H1 (cell line): ENCODE data around the gene DUOXA1. TPM values are rescaled to one million over a fixed set of nuclear protein-coding genes. Genes with fewer than 3 reads are reported as not detected.

Experiments used
- CTCF ChIA-PET: fragments of 300-600 bp; sonication (Branson Sonifier 250); formaldehyde crosslinking; loops from one replicate; lab custom pipeline; 2021; ENCODE audit not compliant: partially characterized antibody; lab: Charles Lee
- POLR2A ChIA-PET: fragments of 300-600 bp; sonication (Branson Sonifier 250); formaldehyde crosslinking; loops from one replicate; lab custom pipeline; 2021; ENCODE audit warnings: inconsistent platforms; ENCODE audit not compliant: partially characterized antibody; lab: Charles Lee
- DNase-seq, 2 experiments: peaks; one replicate each; pipeline versions ENCODE4 v3.0.0 to v3.0.0-alpha.2; 2010 to 2022; ENCODE audit warnings: low spot score in 2 of 2, low read depth in 1 of 2, mixed read lengths in 1 of 2
- FAIRE-seq: peaks from 2 replicates; lab custom pipeline; 2011; peaks lifted over from hg19 to GRCh38; lab: Jason Lieb, UNC
- H2AFZ ChIP-seq: 2 replicates; pipeline ENCODE4 v1.8.1; 2012; ENCODE audit warnings: low read length, inconsistent platforms
- H2AK5ac ChIP-seq: 2 replicates; pipeline ENCODE4 v1.6.1; 2013; ENCODE audit warnings: low read depth, low read length
- H2BK120ac ChIP-seq: replicated peaks from 2 replicates; pipeline ENCODE3; 2013; ENCODE audit warnings: low read depth, low read length, inconsistent platforms
- H2BK12ac ChIP-seq: 2 replicates; pipeline ENCODE4 v1.6.1; 2013; ENCODE audit warnings: low read depth, low read length
- H2BK15ac ChIP-seq: 2 replicates; pipeline ENCODE4 v1.6.1; 2013; ENCODE audit warnings: low read length
- H2BK20ac ChIP-seq: 2 replicates; pipeline ENCODE4 v1.6.1; 2013; ENCODE audit warnings: low read length
- H2BK5ac ChIP-seq: 2 replicates; pipeline ENCODE4 v1.6.1; 2013; ENCODE audit warnings: low read depth, low read length
- H3K14ac ChIP-seq: 2 replicates; pipeline ENCODE4 v1.6.1; 2013; ENCODE audit warnings: inconsistent platforms; ENCODE audit not compliant: insufficient read length
- H3K18ac ChIP-seq: 2 replicates; pipeline ENCODE4 v1.6.1; 2013; ENCODE audit warnings: low read length; ENCODE audit errors: extremely low read depth
- H3K23ac ChIP-seq: 2 replicates; pipeline ENCODE4 v1.6.1; 2013; ENCODE audit warnings: inconsistent platforms; ENCODE audit not compliant: insufficient read length
- H3K23me2 ChIP-seq: 2 replicates; pipeline ENCODE4 v1.6.1; 2013; ENCODE audit warnings: low read depth, low read length
- H3K27ac ChIP-seq: 2 replicates; pipeline ENCODE4 v1.6.1; 2011; ENCODE audit warnings: low read depth, low read length, inconsistent platforms
- H3K27me3 ChIP-seq, 4 experiments: replicated peaks in 1 of 4; 1 replicate in 1 of 4; 2 replicates in 3 of 4; pipeline versions ENCODE4 v1.6.1 to v1.8.1; 2011 to 2013; ENCODE audit warnings: low read length in 3 of 4, mild to moderate bottlenecking in 3 of 4, inconsistent platforms in 2 of 4, mixed read lengths in 2 of 4, moderate library complexity in 1 of 4; ENCODE audit not compliant: control insufficient read depth in 3 of 4, insufficient read depth in 3 of 4; ENCODE audit errors: extremely low read depth in 1 of 4
- H3K36me3 ChIP-seq, 4 experiments: 2 replicates each; pipeline versions ENCODE4 v1.6.1 to v1.8.1; 2011 to 2013; ENCODE audit warnings: mild to moderate bottlenecking in 4 of 4, low read length in 3 of 4, moderate library complexity in 2 of 4, control low read depth in 1 of 4, inconsistent platforms in 1 of 4; ENCODE audit not compliant: insufficient read depth in 4 of 4, control insufficient read depth in 2 of 4
- H3K4ac ChIP-seq: replicated peaks from 2 replicates; pipeline ENCODE3; 2013; ENCODE audit warnings: low read length, low read depth, mixed read lengths, inconsistent platforms; ENCODE audit not compliant: insufficient read length
- H3K4me1 ChIP-seq, 4 experiments: replicated peaks in 1 of 4; 1 replicate in 1 of 4; 2 replicates in 3 of 4; pipeline versions ENCODE4 v1.6.1 to v1.8.1; 2011 to 2013; ENCODE audit warnings: low read length in 3 of 4, inconsistent platforms in 2 of 4, mixed read lengths in 1 of 4; ENCODE audit not compliant: insufficient read depth in 4 of 4, control insufficient read depth in 3 of 4
- H3K4me2 ChIP-seq, 2 experiments: 2 replicates each; pipeline versions ENCODE4 v1.6.1 to v1.8.1; 2011 to 2013; ENCODE audit warnings: low read depth in 2 of 2, low read length in 2 of 2, control low read depth in 1 of 2, inconsistent platforms in 1 of 2, mild to moderate bottlenecking in 1 of 2; ENCODE audit not compliant: insufficient read depth in 1 of 2
- H3K4me3 ChIP-seq, 4 experiments: fragments of 200-600, 300-600 bp in 1 of 4; sonication (generic), shearing (Covaris generic), sonication (Bioruptor Twin) in 1 of 4; 2 replicates each; pipeline versions ENCODE4 v1.5.1 to v1.8.1; 2011 to 2016; ENCODE audit warnings: low read length in 4 of 4, low read depth in 3 of 4, control low read depth in 2 of 4, inconsistent platforms in 2 of 4, mild to moderate bottlenecking in 2 of 4, mixed read lengths in 1 of 4, moderate library complexity in 1 of 4; ENCODE audit not compliant: insufficient read depth in 2 of 4; ENCODE audit errors: extremely low read depth in 1 of 4
- H3K56ac ChIP-seq: replicated peaks from 2 replicates; pipeline ENCODE3; 2013; ENCODE audit warnings: low read depth, mild to moderate bottlenecking, mixed read lengths, low read length, inconsistent platforms; ENCODE audit not compliant: insufficient read length
- H3K79me1 ChIP-seq: 2 replicates; pipeline ENCODE4 v1.6.1; 2013; ENCODE audit warnings: low read depth, low read length, control low read depth
- H3K79me2 ChIP-seq, 2 experiments: 2 replicates each; pipeline versions ENCODE4 v1.6.1 to v1.8.1; 2012 to 2013; ENCODE audit warnings: low read length in 2 of 2, mild to moderate bottlenecking in 2 of 2, inconsistent platforms in 1 of 2; ENCODE audit not compliant: insufficient read depth in 2 of 2, control insufficient read depth in 1 of 2
- H3K9ac ChIP-seq, 4 experiments: replicated peaks in 1 of 4; 1 replicate in 1 of 4; 2 replicates in 3 of 4; pipeline versions ENCODE4 v1.6.1 to v1.8.1; 2011 to 2013; ENCODE audit warnings: low read depth in 3 of 4, low read length in 3 of 4, control low read depth in 2 of 4, mild to moderate bottlenecking in 2 of 4, moderate library complexity in 2 of 4, inconsistent platforms in 1 of 4; ENCODE audit errors: extremely low read depth in 1 of 4
- H3K9me3 ChIP-seq, 2 experiments: 2 replicates each; pipeline versions ENCODE4 v1.6.1 to v1.8.1; 2012 to 2013; ENCODE audit warnings: mild to moderate bottlenecking in 2 of 2, moderate library complexity in 2 of 2, control low read depth in 1 of 2, inconsistent platforms in 1 of 2, low read depth in 1 of 2, low read length in 1 of 2, mixed read lengths in 1 of 2; ENCODE audit not compliant: insufficient read depth in 2 of 2
- H4K20me1 ChIP-seq, 2 experiments: replicated peaks in 1 of 2; 2 replicates each; pipeline versions ENCODE3 to v1.8.1; 2011 to 2013; ENCODE audit warnings: inconsistent platforms in 2 of 2, low read length in 2 of 2, mild to moderate bottlenecking in 1 of 2; ENCODE audit not compliant: insufficient read depth in 2 of 2, control insufficient read depth in 1 of 2
- H4K5ac ChIP-seq: 2 replicates; pipeline ENCODE4 v1.6.1; 2013; ENCODE audit warnings: low read length, low read depth, mixed read lengths, inconsistent platforms; ENCODE audit not compliant: insufficient read length
- H4K8ac ChIP-seq: 2 replicates; pipeline ENCODE4 v1.8.0; 2013; ENCODE audit warnings: mild to moderate bottlenecking, moderate library complexity, low read length, inconsistent platforms; ENCODE audit not compliant: insufficient read depth; ENCODE audit errors: extremely low read depth
- H4K91ac ChIP-seq: replicated peaks from 2 replicates; pipeline ENCODE3; 2013; ENCODE audit warnings: low read length, mixed read lengths, inconsistent platforms; ENCODE audit not compliant: insufficient read length
- WGBS, 2 experiments: shearing (Covaris generic) in 1 of 2; methylation state at CpG; one replicate each; pipeline versions ENCODE4 v1.1.6 to v1.1.7; 2013 to 2015; ENCODE audit warnings: low lambda C conversion rate in 2 of 2, mixed read lengths in 2 of 2, inconsistent platforms in 1 of 2, low coverage in 1 of 2, missing lambda C conversion rate in 1 of 2; ENCODE audit not compliant: insufficient replicate concordance in 2 of 2, insufficient coverage in 1 of 2, insufficient read length in 1 of 2; ENCODE audit errors: extremely low coverage in 1 of 2, missing lambda C conversion rate in 1 of 2; 5-methylcytosine and 5-hydroxymethylcytosine counted together
- polyA plus RNA-seq, 7 experiments: library from polyadenylated mRNA; depleted of rRNA in 3 of 7; stranded (reverse) in 5 of 7; unstranded in 2 of 7; fragments of >200 nt in 5 of 7; fragments of 200-250 nt in 2 of 7; gene quantifications; 1 replicate in 5 of 7; 2 replicates in 1 of 7; 4 replicates in 1 of 7; pipeline versions ENCODE4 v1.2.1 to v1.2.3, GENCODE V29; 2011 to 2013; ENCODE audit warnings: missing spikeins in 2 of 7, mixed read lengths in 2 of 7
- total RNA-seq: library from RNA; stranded (reverse); fragmentation: NEBNext Ultra II Directional; extraction: Animal tissue kit (Norgen Biotek cat#: 25700); gene quantifications from 2 replicates; pipeline ENCODE4 v1.2.1, GENCODE V29; 2021

The DUOXA1 gene
- total and polyA plus RNA-seq, 2 of the 8 experiments (the other 6 are each of a cell fraction or from before 2014, with no cell fraction given), result 0.18 TPM; not detected in 1

DNA sequence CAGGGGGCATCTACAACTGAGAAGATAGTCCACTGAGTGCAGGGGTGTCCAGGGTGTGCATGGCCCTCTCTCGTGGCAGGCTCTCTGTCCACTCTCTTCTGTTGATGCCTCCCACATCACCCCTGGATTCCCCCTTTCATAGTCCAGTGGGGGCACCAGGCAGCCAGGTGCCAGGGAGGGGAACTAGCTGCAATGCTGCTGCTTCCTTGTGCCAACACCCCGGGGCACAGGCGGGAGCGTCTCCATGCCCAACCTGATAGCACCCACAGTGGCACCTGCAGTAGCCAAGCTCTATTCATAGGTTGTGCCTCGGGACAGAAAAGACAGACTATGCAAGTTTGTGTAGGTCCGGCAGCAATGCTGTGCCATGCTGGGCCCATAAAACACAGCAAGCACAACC is 27.5 kb downstream of the DUOXA1 start:
- Histone ChIP-seq H2BK15ac (no peak overlapping the region), H2BK120ac (no peak overlapping the region), H4K20me1 (no peaks in the 10 kb centered on the region), H3K9ac (no peak overlapping the region), H3K9me3 (no peaks in the 10 kb centered on the region), H3K18ac (no peak overlapping the region), H3K4me2 (no peak overlapping the region; a peak in 1 of 4 replicates), H2BK20ac (no peak overlapping the region), H3K23ac (no peak overlapping the region), H3K4ac (no peak overlapping the region), H2BK5ac (no peak overlapping the region), H2AK5ac (no peak overlapping the region), H4K91ac (peak overlapping the region; percentile 32), H3K4me3 (no peak overlapping the region), H3K4me1 (peaks cover 0 to 11% (median 8%) of the 10 kb centered on the region in 4 experiments; a peak in 5 of 7 replicates), H3K79me1 (no peaks in the 10 kb centered on the region), H4K8ac (no peak overlapping the region), H3K14ac (no peak overlapping the region), H3K79me2 (no peaks in the 10 kb centered on the region), H2BK12ac (peak overlapping the region; percentile 62; the same call in 1 of the 2 replicates), H3K27ac (no peak overlapping the region), H3K23me2 (no peaks in the 10 kb centered on the region; the same call in 1 of the 2 replicates), H3K27me3 (peaks cover 0 to 9% (median 5%) of the 10 kb centered on the region in 4 experiments; a peak in 2 of 7 replicates), H2AFZ (no peak overlapping the region), H4K5ac (no peak overlapping the region), H3K56ac (no peak overlapping the region), H3K36me3 (no peaks in the 10 kb centered on the region)
- ChIA-PET POLR2A (interaction anchor here (1.1 kb wide), 1 partner anchor 20 kb away, joined by 3 read pairs; no protein-coding TSS in a partner anchor), CTCF (interaction anchor here (0.7 to 2.1 kb wide), 3 partner anchors 14 to 24 kb away, joined by 5 to 8 read pairs (median 6); no protein-coding TSS in a partner anchor)
- FAIRE-seq (no peak), DNase-seq (no peak)
- WGBS, 2 experiments, result 92% methylated on average over 6 of the region's 6 CpGs; no CpG with 5 or more reads in 1 of the 2 experiments
